GM23338 (cell line): ENCODE data around the gene GOLGB1. TPM values are rescaled to one million over a fixed set of nuclear protein-coding genes. Genes with fewer than 3 reads are reported as not detected.

Experiments used
- ATAC-seq: fragments of 200-7000 bp; cut with Tn5 transposase; 3 replicates; pipeline ENCODE4 v1.9.1; 2020
- DNase-seq: peaks from one replicate; pipeline ENCODE4 v3.0.0-alpha.2; 2015; ENCODE audit warnings: low spot score
- H2AFZ ChIP-seq: fragments of 200-600 bp; sonication (generic); 2 replicates; pipeline ENCODE4 v1.8.0; 2016; ENCODE audit warnings: antibody characterized with exemption, mild to moderate bottlenecking, moderate library complexity
- H3F3A ChIP-seq: fragments of 200-600 bp; sonication (generic); replicated peaks from 2 replicates; pipeline ENCODE4 v1.8.0; 2017; ENCODE audit warnings: antibody characterized with exemption, mixed run types, low read depth
- H3K27ac ChIP-seq: fragments of 200-600 bp; sonication (generic); 2 replicates; pipeline ENCODE4 v1.6.1; 2016; ENCODE audit warnings: low read depth
- H3K27me3 ChIP-seq: fragments of 200-600 bp; sonication (generic); 2 replicates; pipeline ENCODE4 v1.8.0; 2016; ENCODE audit warnings: mild to moderate bottlenecking, mixed run types, moderate library complexity; ENCODE audit not compliant: insufficient read depth
- H3K36me3 ChIP-seq: fragments of 200-600 bp; sonication (generic); 2 replicates; pipeline ENCODE4 v1.8.0; 2016; ENCODE audit warnings: mild to moderate bottlenecking; ENCODE audit not compliant: insufficient read depth
- H3K4me1 ChIP-seq: fragments of 200-600 bp; sonication (generic); 2 replicates; pipeline ENCODE4 v1.8.0; 2016; ENCODE audit warnings: mild to moderate bottlenecking, moderate library complexity; ENCODE audit not compliant: insufficient read depth
- H3K4me2 ChIP-seq: fragments of 200-600 bp; sonication (generic); 2 replicates; pipeline ENCODE4 v1.7.1; 2017; ENCODE audit warnings: mixed run types
- H3K4me3 ChIP-seq: fragments of 200-600 bp; sonication (generic); 2 replicates; pipeline ENCODE4 v1.6.1; 2016; ENCODE audit warnings: mixed run types
- H3K79me2 ChIP-seq: fragments of 200-600 bp; sonication (generic); replicated peaks from 2 replicates; pipeline ENCODE4 v1.8.0; 2017; ENCODE audit warnings: mild to moderate bottlenecking; ENCODE audit not compliant: insufficient read depth
- H3K9me2 ChIP-seq: fragments of 200-600 bp; sonication (generic); 2 replicates; pipeline ENCODE4 v1.8.0; 2017; ENCODE audit not compliant: insufficient read depth
- H4K20me1 ChIP-seq: fragments of 200-600 bp; sonication (generic); replicated peaks from 2 replicates; pipeline ENCODE4 v1.8.0; 2017; ENCODE audit warnings: mild to moderate bottlenecking; ENCODE audit not compliant: insufficient read depth
- H3K27ac Mint-ChIP-seq: 2 replicates; pipeline ENCODE4 v1.8.0; 2020; ENCODE audit warnings: inconsistent platforms, mild to moderate bottlenecking, moderate library complexity, mixed read lengths
- H3K27me3 Mint-ChIP-seq: 3 replicates; pipeline ENCODE4 v1.8.0; 2022; ENCODE audit warnings: low read depth, mild to moderate bottlenecking, moderate library complexity, mixed read lengths, inconsistent platforms; ENCODE audit not compliant: insufficient read depth, poor library complexity
- H3K36me3 Mint-ChIP-seq: 3 replicates; pipeline ENCODE4 v1.8.0; 2021; ENCODE audit warnings: low read depth, mild to moderate bottlenecking, inconsistent platforms, moderate library complexity, mixed read lengths
- H3K4me1 Mint-ChIP-seq: 3 replicates; pipeline ENCODE4 v1.8.0; 2020; ENCODE audit warnings: mild to moderate bottlenecking, inconsistent platforms, mixed read lengths
- H3K4me3 Mint-ChIP-seq: 3 replicates; pipeline ENCODE4 v1.8.0; 2021; ENCODE audit warnings: moderate library complexity, mild to moderate bottlenecking, inconsistent platforms, mixed read lengths
- H3K9me3 Mint-ChIP-seq: 3 replicates; pipeline ENCODE4 v1.8.0; 2020; ENCODE audit warnings: moderate library complexity, mild to moderate bottlenecking, inconsistent platforms, mixed read lengths
- CREB1 ChIP-seq: fragments of 250-450 bp; sonication (Bioruptor Pico); IDR thresholded peaks from 2 replicates; pipeline ENCODE4 v1.5.0; 2020; ENCODE audit warnings: low read depth, mild to moderate bottlenecking, moderate library complexity
- EZH2 ChIP-seq: fragments of 200-600 bp; sonication (generic); IDR thresholded peaks from one replicate; pipeline ENCODE4 v1.8.0; 2017; ENCODE audit warnings: antibody characterized with exemption, mild to moderate bottlenecking, low read depth; ENCODE audit not compliant: unreplicated experiment
- EZH2phosphoT487 ChIP-seq: fragments of 200-600 bp; sonication (generic); IDR thresholded peaks from one replicate; pipeline ENCODE4 v1.8.1; 2018; ENCODE audit warnings: antibody characterized with exemption; ENCODE audit not compliant: unreplicated experiment
- JUNB ChIP-seq: IDR thresholded peaks from one replicate; pipeline ENCODE4 v1.6.1; 2016; ENCODE audit warnings: antibody characterized with exemption; ENCODE audit not compliant: unreplicated experiment
- NANOG ChIP-seq: IDR thresholded peaks from 2 replicates; pipeline ENCODE4 v1.6.1; 2016; ENCODE audit warnings: antibody characterized with exemption, borderline replicate concordance
- POLR2AphosphoS5 ChIP-seq: IDR thresholded peaks from 2 replicates; pipeline ENCODE4 v1.6.1; 2016; ENCODE audit warnings: antibody characterized with exemption, low read depth
- STAT1 ChIP-seq: IDR thresholded peaks from one replicate; pipeline ENCODE4 v1.6.1; 2016; ENCODE audit warnings: antibody characterized with exemption; ENCODE audit not compliant: unreplicated experiment
- ZNF114 ChIP-seq: fragments of 250-450 bp; sonication (Bioruptor Pico); IDR thresholded peaks from 2 replicates; pipeline ENCODE4 v1.5.0; 2020; ENCODE audit warnings: mild to moderate bottlenecking, moderate library complexity
- ZNF331 ChIP-seq: fragments of 250-450 bp; sonication (Bioruptor Pico); IDR thresholded peaks from 2 replicates; pipeline ENCODE4 v1.5.0; 2020; ENCODE audit warnings: low read depth, mild to moderate bottlenecking, moderate library complexity
- polyA plus RNA-seq: library from polyadenylated mRNA; unstranded; fragments of >200 nt; fragmentation: Nextera tagmentation; extraction: Ambion mirVana; gene quantifications from 2 replicates; pipeline ENCODE4 v1.2.1, GENCODE V29; 2016
- total RNA-seq: library from RNA; depleted of rRNA; stranded (reverse); fragments of >200 nt; shearing (Covaris generic); gene quantifications from 2 replicates; pipeline ENCODE4 v1.2.3, GENCODE V29; 2014
- TF ChIP-seq, protein P1 (sequence below): IDR thresholded peaks from 2 replicates; pipeline ENCODE4 v1.6.1; 2016; ENCODE audit warnings: antibody characterized with exemption
- TF ChIP-seq, protein P2 (sequence below): fragments of 250-450 bp; sonication (Bioruptor Pico); IDR thresholded peaks from 2 replicates; pipeline ENCODE4 v1.5.0; 2020; ENCODE audit warnings: mild to moderate bottlenecking, moderate library complexity
- TF ChIP-seq, protein P3 (sequence below), 2 experiments: fragments of 200-600 bp in 1 of 2; sonication (generic) in 1 of 2; conservative IDR thresholded peaks; 2 replicates each; pipeline versions ENCODE4 v1.5.1 to v1.6.1; 2016 to 2017; ENCODE audit warnings: antibody characterized with exemption in 2 of 2, low read depth in 2 of 2, mild to moderate bottlenecking in 2 of 2, moderate library complexity in 1 of 2

GOLGB1 gene
- total and polyA plus RNA-seq, 2 experiments from 2014 or later: 34.5 to 56.8 TPM

DNA sequence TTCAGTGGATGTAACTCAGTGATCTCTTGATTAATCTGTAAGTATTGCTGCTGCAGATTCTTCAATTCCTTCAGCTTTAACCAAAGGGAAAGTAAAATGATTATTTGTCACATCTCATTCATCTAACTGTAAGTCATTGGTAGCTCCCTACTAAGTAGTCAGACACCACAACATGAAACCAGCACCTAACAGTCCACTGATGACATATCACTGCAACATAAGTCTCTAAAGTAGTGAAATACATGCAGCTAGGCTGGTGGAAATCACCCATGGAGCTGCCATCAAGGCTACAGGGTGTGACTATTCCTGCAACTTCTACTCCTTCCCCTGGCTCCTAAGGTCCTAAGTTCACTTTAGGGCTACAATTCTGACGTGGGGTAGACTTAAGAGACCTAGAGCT lies 67.7 kb downstream of the GOLGB1 start (continued):
- TF ChIP-seq, protein P1, sequence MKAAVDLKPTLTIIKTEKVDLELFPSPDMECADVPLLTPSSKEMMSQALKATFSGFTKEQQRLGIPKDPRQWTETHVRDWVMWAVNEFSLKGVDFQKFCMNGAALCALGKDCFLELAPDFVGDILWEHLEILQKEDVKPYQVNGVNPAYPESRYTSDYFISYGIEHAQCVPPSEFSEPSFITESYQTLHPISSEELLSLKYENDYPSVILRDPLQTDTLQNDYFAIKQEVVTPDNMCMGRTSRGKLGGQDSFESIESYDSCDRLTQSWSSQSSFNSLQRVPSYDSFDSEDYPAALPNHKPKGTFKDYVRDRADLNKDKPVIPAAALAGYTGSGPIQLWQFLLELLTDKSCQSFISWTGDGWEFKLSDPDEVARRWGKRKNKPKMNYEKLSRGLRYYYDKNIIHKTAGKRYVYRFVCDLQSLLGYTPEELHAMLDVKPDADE: no peak

DNA sequence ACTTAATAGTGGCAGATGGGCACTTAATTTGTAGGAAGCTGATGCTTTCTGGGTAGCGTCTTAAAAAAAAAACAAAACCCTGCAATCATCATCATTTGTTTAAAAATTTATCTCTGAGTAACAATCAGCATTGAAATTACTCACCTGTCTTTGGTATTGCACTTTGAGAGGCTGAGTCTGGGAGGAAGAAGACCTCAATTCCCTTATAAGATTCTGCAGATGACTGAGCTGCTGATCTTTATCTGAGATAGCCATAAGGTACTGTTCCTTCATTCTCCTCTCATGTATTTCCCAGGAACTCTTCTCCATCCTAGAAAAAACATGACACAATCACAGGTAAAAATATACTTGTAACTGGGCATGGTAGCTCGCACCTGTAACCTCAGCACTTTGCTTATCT lies 72.4 kb downstream of the GOLGB1 start:
- Histone ChIP-seq H3K27ac (no peak overlapping the region), H3K4me3 (no peak overlapping the region), H3K4me2 (no peak overlapping the region), H3K36me3 (peaks cover 4% of the 10 kb centered on the region), H4K20me1 (no peaks in the 10 kb centered on the region), H3K79me2 (no peaks in the 10 kb centered on the region), H3K4me1 (no peaks in the 10 kb centered on the region), H3F3A (no peaks in the 10 kb centered on the region), H3K9me2 (no peaks in the 10 kb centered on the region), H2AFZ (no peak overlapping the region), H3K27me3 (no peaks in the 10 kb centered on the region)
- no peaks in the 10 kb centered on the region for H3K27me3 Mint-ChIP-seq
- no peak for DNase-seq
- H3K36me3 Mint-ChIP-seq: peaks cover 33% of the 10 kb centered on the region
- no peaks in the 10 kb centered on the region for H3K4me1 Mint-ChIP-seq
- no peak overlapping the region for H3K4me3 Mint-ChIP-seq
- no peaks in the 10 kb centered on the region for H3K9me3 Mint-ChIP-seq
- no peak for ATAC-seq
- H3K27ac Mint-ChIP-seq: no peak overlapping the region
- no peak for TF ChIP-seq CREB1 (CRISPR knock-in tag)
- TF ChIP-seq POLR2AphosphoS5: no peak
- TF ChIP-seq STAT1: no peak
- TF ChIP-seq JUNB: no peak
- TF ChIP-seq, protein P2, sequence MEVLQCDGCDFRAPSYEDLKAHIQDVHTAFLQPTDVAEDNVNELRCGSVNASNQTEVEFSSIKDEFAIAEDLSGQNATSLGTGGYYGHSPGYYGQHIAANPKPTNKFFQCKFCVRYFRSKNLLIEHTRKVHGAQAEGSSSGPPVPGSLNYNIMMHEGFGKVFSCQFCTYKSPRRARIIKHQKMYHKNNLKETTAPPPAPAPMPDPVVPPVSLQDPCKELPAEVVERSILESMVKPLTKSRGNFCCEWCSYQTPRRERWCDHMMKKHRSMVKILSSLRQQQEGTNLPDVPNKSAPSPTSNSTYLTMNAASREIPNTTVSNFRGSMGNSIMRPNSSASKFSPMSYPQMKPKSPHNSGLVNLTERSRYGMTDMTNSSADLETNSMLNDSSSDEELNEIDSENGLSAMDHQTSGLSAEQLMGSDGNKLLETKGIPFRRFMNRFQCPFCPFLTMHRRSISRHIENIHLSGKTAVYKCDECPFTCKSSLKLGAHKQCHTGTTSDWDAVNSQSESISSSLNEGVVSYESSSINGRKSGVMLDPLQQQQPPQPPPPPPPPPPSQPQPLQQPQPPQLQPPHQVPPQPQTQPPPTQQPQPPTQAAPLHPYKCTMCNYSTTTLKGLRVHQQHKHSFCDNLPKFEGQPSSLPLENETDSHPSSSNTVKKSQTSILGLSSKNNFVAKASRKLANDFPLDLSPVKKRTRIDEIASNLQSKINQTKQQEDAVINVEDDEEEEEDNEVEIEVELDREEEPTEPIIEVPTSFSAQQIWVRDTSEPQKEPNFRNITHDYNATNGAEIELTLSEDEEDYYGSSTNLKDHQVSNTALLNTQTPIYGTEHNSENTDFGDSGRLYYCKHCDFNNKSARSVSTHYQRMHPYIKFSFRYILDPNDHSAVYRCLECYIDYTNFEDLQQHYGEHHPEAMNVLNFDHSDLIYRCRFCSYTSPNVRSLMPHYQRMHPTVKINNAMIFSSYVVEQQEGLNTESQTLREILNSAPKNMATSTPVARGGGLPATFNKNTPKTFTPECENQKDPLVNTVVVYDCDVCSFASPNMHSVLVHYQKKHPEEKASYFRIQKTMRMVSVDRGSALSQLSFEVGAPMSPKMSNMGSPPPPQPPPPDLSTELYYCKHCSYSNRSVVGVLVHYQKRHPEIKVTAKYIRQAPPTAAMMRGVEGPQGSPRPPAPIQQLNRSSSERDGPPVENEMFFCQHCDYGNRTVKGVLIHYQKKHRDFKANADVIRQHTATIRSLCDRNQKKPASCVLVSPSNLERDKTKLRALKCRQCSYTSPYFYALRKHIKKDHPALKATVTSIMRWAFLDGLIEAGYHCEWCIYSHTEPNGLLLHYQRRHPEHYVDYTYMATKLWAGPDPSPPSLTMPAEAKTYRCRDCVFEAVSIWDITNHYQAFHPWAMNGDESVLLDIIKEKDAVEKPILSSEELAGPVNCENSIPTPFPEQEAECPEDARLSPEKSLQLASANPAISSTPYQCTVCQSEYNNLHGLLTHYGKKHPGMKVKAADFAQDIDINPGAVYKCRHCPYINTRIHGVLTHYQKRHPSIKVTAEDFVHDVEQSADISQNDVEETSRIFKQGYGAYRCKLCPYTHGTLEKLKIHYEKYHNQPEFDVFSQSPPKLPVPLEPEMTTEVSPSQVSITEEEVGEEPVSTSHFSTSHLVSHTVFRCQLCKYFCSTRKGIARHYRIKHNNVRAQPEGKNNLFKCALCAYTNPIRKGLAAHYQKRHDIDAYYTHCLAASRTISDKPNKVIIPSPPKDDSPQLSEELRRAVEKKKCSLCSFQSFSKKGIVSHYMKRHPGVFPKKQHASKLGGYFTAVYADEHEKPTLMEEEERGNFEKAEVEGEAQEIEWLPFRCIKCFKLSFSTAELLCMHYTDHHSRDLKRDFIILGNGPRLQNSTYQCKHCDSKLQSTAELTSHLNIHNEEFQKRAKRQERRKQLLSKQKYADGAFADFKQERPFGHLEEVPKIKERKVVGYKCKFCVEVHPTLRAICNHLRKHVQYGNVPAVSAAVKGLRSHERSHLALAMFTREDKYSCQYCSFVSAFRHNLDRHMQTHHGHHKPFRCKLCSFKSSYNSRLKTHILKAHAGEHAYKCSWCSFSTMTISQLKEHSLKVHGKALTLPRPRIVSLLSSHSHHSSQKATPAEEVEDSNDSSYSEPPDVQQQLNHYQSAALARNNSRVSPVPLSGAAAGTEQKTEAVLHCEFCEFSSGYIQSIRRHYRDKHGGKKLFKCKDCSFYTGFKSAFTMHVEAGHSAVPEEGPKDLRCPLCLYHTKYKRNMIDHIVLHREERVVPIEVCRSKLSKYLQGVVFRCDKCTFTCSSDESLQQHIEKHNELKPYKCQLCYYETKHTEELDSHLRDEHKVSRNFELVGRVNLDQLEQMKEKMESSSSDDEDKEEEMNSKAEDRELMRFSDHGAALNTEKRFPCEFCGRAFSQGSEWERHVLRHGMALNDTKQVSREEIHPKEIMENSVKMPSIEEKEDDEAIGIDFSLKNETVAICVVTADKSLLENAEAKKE (CRISPR knock-in tag): no peak
- no peak for TF ChIP-seq ZNF114 (CRISPR knock-in tag)
- no peak for TF ChIP-seq NANOG
- TF ChIP-seq, protein P3, sequence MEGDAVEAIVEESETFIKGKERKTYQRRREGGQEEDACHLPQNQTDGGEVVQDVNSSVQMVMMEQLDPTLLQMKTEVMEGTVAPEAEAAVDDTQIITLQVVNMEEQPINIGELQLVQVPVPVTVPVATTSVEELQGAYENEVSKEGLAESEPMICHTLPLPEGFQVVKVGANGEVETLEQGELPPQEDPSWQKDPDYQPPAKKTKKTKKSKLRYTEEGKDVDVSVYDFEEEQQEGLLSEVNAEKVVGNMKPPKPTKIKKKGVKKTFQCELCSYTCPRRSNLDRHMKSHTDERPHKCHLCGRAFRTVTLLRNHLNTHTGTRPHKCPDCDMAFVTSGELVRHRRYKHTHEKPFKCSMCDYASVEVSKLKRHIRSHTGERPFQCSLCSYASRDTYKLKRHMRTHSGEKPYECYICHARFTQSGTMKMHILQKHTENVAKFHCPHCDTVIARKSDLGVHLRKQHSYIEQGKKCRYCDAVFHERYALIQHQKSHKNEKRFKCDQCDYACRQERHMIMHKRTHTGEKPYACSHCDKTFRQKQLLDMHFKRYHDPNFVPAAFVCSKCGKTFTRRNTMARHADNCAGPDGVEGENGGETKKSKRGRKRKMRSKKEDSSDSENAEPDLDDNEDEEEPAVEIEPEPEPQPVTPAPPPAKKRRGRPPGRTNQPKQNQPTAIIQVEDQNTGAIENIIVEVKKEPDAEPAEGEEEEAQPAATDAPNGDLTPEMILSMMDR (conservative IDR thresholded peaks at IDR 0.05; ENCODE audit: low read depth in 2 of 2): no peak
- TF ChIP-seq, protein P1: no peak
- TF ChIP-seq EZH2: no peak
- no peak for TF ChIP-seq EZH2phosphoT487
- no peak for TF ChIP-seq ZNF331 (CRISPR knock-in tag)
